Naive thymus-derived CD8-positive, alpha-beta T cell (primary cell): ENCODE results near the gene MRGPRD. TPM values are rescaled to one million over a fixed set of nuclear protein-coding genes. Genes with fewer than 3 reads are reported as not detected.

ENCODE experiments used
- ATAC-seq, 2 donors: fragments of 150-1000 bp; cut with Tn5 transposase in 1 of 2; sonication (Bioruptor Pico), chemical (Tn5 transposase) in 1 of 2; 1 replicate in 1 of 2; 2 replicates in 1 of 2; pipeline ENCODE4 v1.10.0; 2021; ENCODE audit warnings: mild to moderate bottlenecking in 2 of 2, moderate library complexity in 2 of 2
- POLR2A ChIA-PET: fragments of 350-600 bp; sonication (Branson Sonifier 250); formaldehyde crosslinking; loops from one replicate; lab custom pipeline; 2021; ENCODE audit warnings: antibody characterized with exemption; lab: Charles Lee
- DNase-seq, 10 donors: peaks; one replicate each; pipeline versions ENCODE4 v3.0.0 to v3.0.0-alpha.2; 2020 to 2022
- H3K27ac Mint-ChIP-seq, 10 donors: one replicate each; pipeline ENCODE4 v1.8.0; 2020 to 2022; ENCODE audit warnings: mild to moderate bottlenecking in 10 of 10, mixed read lengths in 10 of 10, moderate library complexity in 4 of 10, inconsistent platforms in 1 of 10
- H3K27me3 Mint-ChIP-seq, 5 donors: one replicate each; pipeline ENCODE4 v1.8.0; 2021 to 2022; ENCODE audit warnings: mixed read lengths in 5 of 5
- H3K36me3 Mint-ChIP-seq, 3 donors: one replicate each; pipeline ENCODE4 v1.8.0; 2020 to 2022; ENCODE audit warnings: mixed read lengths in 3 of 3, mild to moderate bottlenecking in 2 of 3, inconsistent platforms in 1 of 3
- H3K4me1 Mint-ChIP-seq, 4 donors: one replicate each; pipeline ENCODE4 v1.8.0; 2021 to 2022; ENCODE audit warnings: mixed read lengths in 4 of 4
- H3K4me3 Mint-ChIP-seq, 10 donors: one replicate each; pipeline ENCODE4 v1.8.0; 2020 to 2022; ENCODE audit warnings: mild to moderate bottlenecking in 10 of 10, mixed read lengths in 10 of 10, moderate library complexity in 6 of 10, inconsistent platforms in 1 of 10
- H3K9me3 Mint-ChIP-seq, 9 donors: one replicate each; pipeline ENCODE4 v1.8.0; 2020 to 2022; ENCODE audit warnings: mixed read lengths in 9 of 9, mild to moderate bottlenecking in 3 of 9, inconsistent platforms in 1 of 9, moderate library complexity in 1 of 9
- polyA plus RNA-seq, 3 donors: library from polyadenylated mRNA; unstranded; fragments of 300-500 nt; fragmentation: Illumina TruSeq; gene quantifications; one replicate each; pipeline ENCODE4 v1.2.3, GENCODE V29; 2021
- total RNA-seq, 8 experiments: library from RNA in 2 of 8; stranded (reverse) in 2 of 8; gene quantifications; one replicate each; pipeline ENCODE4 v1.2.3 and lab custom pipeline; 2021 to 2026

Gene MRGPRD
- total and polyA plus RNA-seq, 5 experiments from 2014 or later: 0.36 TPM; not detected in 4

- H3K27me3 Mint-ChIP-seq: peaks cover 10 to 48% (median 17%) of the 10 kb centered on the region in 5 donors
- peak overlapping the region in 2 of 10 donors; percentile 41 to 55 for H3K4me3 Mint-ChIP-seq
- POLR2A ChIA-PET: interaction anchor here (1.2 kb wide), 1 partner anchor 54 kb away, joined by 3 read pairs; no protein-coding TSS in a partner anchor
- H3K4me1 Mint-ChIP-seq: peaks cover 4 to 9% (median 8%) of the 10 kb centered on the region in 4 donors
- H3K9me3 Mint-ChIP-seq: no peaks in the 10 kb centered on the region
- H3K36me3 Mint-ChIP-seq: no peaks in the 10 kb centered on the region
- peak in 1 of 10 donors; percentile 14 for DNase-seq
- no peak overlapping the region for H3K27ac Mint-ChIP-seq
- ATAC-seq: no peak
Measured at GRCh38 chr11:69012092-69013008, 31.6 kb upstream of the MRGPRD start.

GRCh38 chr11:69011624-69012091 is 30.9 kb upstream of the MRGPRD start:
- no peak for ATAC-seq
- POLR2A ChIA-PET: interaction anchor here (1.2 kb wide), 1 partner anchor 55 kb away, joined by 3 read pairs; no protein-coding TSS in a partner anchor

GRCh38 chr11:69010964-69011623 is 30.3 kb upstream of the MRGPRD start:
- H3K4me3 Mint-ChIP-seq: peak overlapping the region in 3 of 10 donors; percentile 41 to 59 (median 41)

More at GRCh38 chr11:69011624-69012091, 30.9 kb upstream of the MRGPRD start:
- Mint-ChIP-seq H3K4me3 (peak overlapping the region in 4 of 10 donors; percentile 41 to 59 (median 48)), H3K27ac (no peak overlapping the region), H3K4me1 (peaks cover 4 to 9% (median 8%) of the 10 kb centered on the region in 4 donors), H3K27me3 (peaks cover 10 to 48% (median 17%) of the 10 kb centered on the region in 5 donors), H3K36me3 (no peaks in the 10 kb centered on the region), H3K9me3 (no peaks in the 10 kb centered on the region)
- peak in 1 of 10 donors; percentile 57 for DNase-seq

GRCh38 chr11:69010361-69010891 is 29.6 kb upstream of the MRGPRD start:
- no peaks in the 10 kb centered on the region for H3K9me3 Mint-ChIP-seq
- ATAC-seq (no peak), DNase-seq (no peak)
- POLR2A ChIA-PET: interaction anchor here (0.6 kb wide), 1 partner anchor 28 kb away, joined by 3 read pairs; no protein-coding TSS in a partner anchor
- H3K4me3 Mint-ChIP-seq: no peak overlapping the region
- H3K36me3 Mint-ChIP-seq: no peaks in the 10 kb centered on the region
- H3K4me1 Mint-ChIP-seq: peaks cover 4 to 9% (median 8%) of the 10 kb centered on the region in 4 donors
- peaks cover 10 to 55% (median 22%) of the 10 kb centered on the region in 5 donors for H3K27me3 Mint-ChIP-seq
- no peak overlapping the region for H3K27ac Mint-ChIP-seq

More at GRCh38 chr11:69010964-69011623, 30.3 kb upstream of the MRGPRD start:
- Mint-ChIP-seq H3K27ac (no peak overlapping the region), H3K36me3 (no peaks in the 10 kb centered on the region), H3K4me1 (peaks cover 4 to 9% (median 8%) of the 10 kb centered on the region in 4 donors), H3K27me3 (peaks cover 10 to 50% (median 17%) of the 10 kb centered on the region in 5 donors), H3K9me3 (no peaks in the 10 kb centered on the region)
- ATAC-seq (peak; percentile 64 to 68), DNase-seq (peak in 2 of 10 donors; percentile 7 to 52)
- POLR2A ChIA-PET: interaction anchor here (0.6 kb wide), 1 partner anchor 27 kb away, joined by 3 read pairs; no protein-coding TSS in a partner anchor

GRCh38 chr11:69009441-69010211 is 28.8 kb upstream of the MRGPRD start:
- Mint-ChIP-seq H3K4me1 (peaks cover 6 to 9% (median 8%) of the 10 kb centered on the region in 4 donors), H3K9me3 (no peaks in the 10 kb centered on the region), H3K27me3 (peaks cover 8 to 56% (median 26%) of the 10 kb centered on the region in 5 donors), H3K4me3 (no peak overlapping the region), H3K27ac (no peak overlapping the region), H3K36me3 (no peaks in the 10 kb centered on the region)
- POLR2A ChIA-PET: no interaction called here
- DNase-seq (peak in 1 of 10 donors; percentile 38), ATAC-seq (no peak)

GRCh38 chr11:69008737-69009440 is 28.1 kb upstream of the MRGPRD start:
- Mint-ChIP-seq H3K4me1 (peaks cover 6 to 9% (median 8%) of the 10 kb centered on the region in 4 donors), H3K36me3 (no peaks in the 10 kb centered on the region), H3K4me3 (peak overlapping the region in 1 of 10 donors; percentile 22), H3K9me3 (no peaks in the 10 kb centered on the region), H3K27ac (peak overlapping the region in 1 of 10 donors; percentile 33), H3K27me3 (peaks cover 8 to 49% (median 28%) of the 10 kb centered on the region in 5 donors)
- ATAC-seq (no peak), DNase-seq (no peak)
- POLR2A ChIA-PET: no interaction called here

- H3K4me3 Mint-ChIP-seq: no peak overlapping the region
- H3K27ac Mint-ChIP-seq: peak overlapping the region in 1 of 10 donors; percentile 2
- DNase-seq: no peak
- POLR2A ChIA-PET: no interaction called here
- no peak for ATAC-seq
- peaks cover 6 to 9% (median 8%) of the 10 kb centered on the region in 4 donors for H3K4me1 Mint-ChIP-seq
- no peaks in the 10 kb centered on the region for H3K36me3 Mint-ChIP-seq
- no peaks in the 10 kb centered on the region for H3K9me3 Mint-ChIP-seq
- peaks cover 8 to 46% (median 30%) of the 10 kb centered on the region in 5 donors for H3K27me3 Mint-ChIP-seq
Measured at GRCh38 chr11:69007975-69008381, 27.2 kb upstream of the MRGPRD start.

- Mint-ChIP-seq H3K4me1 (peaks cover 4 to 6% (median 6%) of the 10 kb centered on the region in 4 donors), H3K27me3 (peaks cover 5 to 38% (median 23%) of the 10 kb centered on the region in 5 donors), H3K27ac (no peak overlapping the region), H3K36me3 (no peaks in the 10 kb centered on the region), H3K9me3 (no peaks in the 10 kb centered on the region), H3K4me3 (no peak overlapping the region)
- DNase-seq (no peak), ATAC-seq (no peak)
- POLR2A ChIA-PET: interaction anchor here (0.7 kb wide), 1 partner anchor 14 kb away, joined by 9 read pairs; no protein-coding TSS in a partner anchor
Measured at GRCh38 chr11:69006816-69007215, 26.0 kb upstream of the MRGPRD start.

- H3K9me3 Mint-ChIP-seq: no peaks in the 10 kb centered on the region
- POLR2A ChIA-PET: no interaction called here
- peaks cover 0 to 3% (median under 1%) of the 10 kb centered on the region in 4 donors for H3K4me1 Mint-ChIP-seq
- DNase-seq (no peak), ATAC-seq (no peak)
- H3K4me3 Mint-ChIP-seq: no peak overlapping the region
- H3K36me3 Mint-ChIP-seq: no peaks in the 10 kb centered on the region
- H3K27ac Mint-ChIP-seq: peak overlapping the region in 1 of 10 donors; percentile 67
- peaks cover 0 to 32% (median 17%) of the 10 kb centered on the region in 5 donors for H3K27me3 Mint-ChIP-seq
Measured at GRCh38 chr11:69005631-69006368, 25.0 kb upstream of the MRGPRD start.

GRCh38 chr11:69005183-69005630 is 24.4 kb upstream of the MRGPRD start:
- DNase-seq (peak in 1 of 10 donors; percentile 60), ATAC-seq (no peak)
- Mint-ChIP-seq H3K4me1 (peaks cover 0 to 3% (median under 1%) of the 10 kb centered on the region in 4 donors), H3K27me3 (peaks cover 0 to 30% (median 17%) of the 10 kb centered on the region in 5 donors), H3K36me3 (no peaks in the 10 kb centered on the region), H3K4me3 (no peak overlapping the region), H3K27ac (peak overlapping the region in 2 of 10 donors; percentile 9 to 67), H3K9me3 (no peaks in the 10 kb centered on the region)
- POLR2A ChIA-PET: no interaction called here
